ENCODE data around the gene RMDN3. TPM values are rescaled to one million over a fixed set of nuclear protein-coding genes. Genes with fewer than 3 reads are reported as not detected.

The RMDN3 gene
- total RNA-seq, 1 donor from 2014 or later = 28.3 TPM

DNA sequence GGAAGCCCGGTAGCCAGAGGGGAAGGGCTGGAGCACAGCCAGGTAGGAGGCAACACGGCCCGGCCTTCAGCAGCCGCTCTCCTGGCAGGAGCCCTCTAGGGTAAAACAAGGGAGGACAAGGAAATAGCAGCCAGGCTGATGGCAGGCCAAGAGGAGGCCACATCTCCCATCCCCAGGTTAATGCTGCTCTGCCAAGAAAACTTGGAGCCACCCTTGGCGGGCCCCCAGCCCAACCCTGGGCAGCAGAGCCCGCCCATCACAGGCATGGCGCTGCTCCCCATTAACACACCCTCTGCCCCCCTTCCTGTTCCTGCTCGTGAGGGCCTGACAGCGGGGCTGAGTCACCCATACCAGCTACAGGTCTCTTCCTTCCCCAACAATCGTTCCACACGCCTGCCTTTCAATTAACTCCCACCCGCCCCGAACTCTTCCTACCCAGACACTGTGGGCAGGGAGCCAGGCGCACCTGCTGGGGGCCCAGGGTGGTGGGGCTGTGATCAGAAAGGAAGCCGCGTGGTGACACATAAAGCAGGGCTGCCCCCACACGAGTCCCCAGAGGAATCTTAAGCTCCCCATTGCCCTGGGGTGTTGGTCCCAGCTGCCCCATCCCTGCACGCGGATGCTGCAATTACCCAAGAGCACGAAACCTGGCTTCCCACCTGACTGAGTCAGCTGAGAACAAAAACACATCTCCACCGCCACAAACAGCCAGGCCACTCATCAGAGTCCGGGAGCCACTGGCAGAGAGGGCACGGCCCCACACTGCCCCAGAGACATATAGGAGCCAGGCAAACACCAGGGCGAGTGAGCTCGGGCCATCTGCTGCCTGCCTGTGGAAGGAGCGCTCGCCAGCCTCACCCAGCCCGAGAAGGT, 14.5 kb upstream of the RMDN3 start, which contains the start of gene C15orf62:
Gene C15orf62, plus strand, starts transcription at position 707 of the 873 bp plus-strand sequence. CDS start 516 bp downstream, outside the sequence.
- no peaks in the 10 kb centered on the region for H3K9me3 Mint-ChIP-seq
- H3K36me3 Mint-ChIP-seq (ENCODE audit: low read depth) = peaks cover 23% of the 10 kb centered on the region
- peak within 1 kb of the TSS; percentile 77 for H3K27ac Mint-ChIP-seq
- peak within 1 kb of the TSS; percentile 8 for H3K4me3 Mint-ChIP-seq (ENCODE audit: low read depth)
- intact Hi-C loops (cut with micrococcal nuclease) = loop anchor here (10.0 kb wide), 1 partner anchor 175 kb away; the partner anchor contains the start of gene KNL1
- H3K27me3 Mint-ChIP-seq (ENCODE audit: low read depth) = no peaks in the 10 kb centered on the region
- DNase-seq (ENCODE audit: low spot score) = peak; percentile 24
- H3K4me1 Mint-ChIP-seq (ENCODE audit: low read depth) = peaks cover 25% of the 10 kb centered on the region

DNA sequence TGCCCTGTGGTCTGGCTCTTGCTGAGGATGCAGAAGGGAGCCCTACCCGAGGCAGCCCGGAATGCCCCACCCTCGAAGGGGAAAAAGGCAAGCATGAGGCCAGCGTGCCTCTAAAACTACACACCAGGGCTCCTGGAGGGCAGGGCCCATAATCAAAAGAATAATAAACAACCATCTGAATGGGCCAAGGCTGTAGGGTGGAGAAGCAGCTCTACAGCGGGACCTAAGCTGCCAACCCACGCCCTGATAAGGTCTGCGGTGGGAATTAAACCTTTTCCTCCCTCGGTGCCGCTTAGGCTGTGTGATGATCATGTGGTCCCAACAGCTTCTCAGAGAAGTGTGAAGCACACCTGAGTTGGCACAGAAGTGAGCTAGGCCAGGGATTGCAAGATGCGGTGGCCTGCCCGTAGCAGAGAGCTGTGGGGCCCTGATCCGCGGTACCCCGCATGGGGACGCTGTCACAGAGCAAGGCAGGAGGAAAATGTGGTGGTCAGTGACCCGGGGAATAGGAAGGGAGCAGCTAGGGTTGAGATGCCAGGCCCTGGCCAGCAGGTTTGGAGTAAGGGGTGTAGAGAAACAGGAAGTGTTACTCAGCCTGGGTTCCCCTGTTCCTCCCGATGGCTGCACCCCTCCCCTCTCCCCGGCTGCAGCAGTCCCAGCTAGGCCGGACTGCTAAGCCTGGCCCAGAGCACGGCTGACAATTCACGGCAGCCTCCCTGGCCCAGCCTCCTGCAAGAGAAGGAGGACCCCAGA, 13.6 kb upstream of the RMDN3 start:
- Mint-ChIP-seq H3K9me3 (no peaks in the 10 kb centered on the region), H3K27ac (peak overlapping the region; percentile 76), H3K4me1 (ENCODE audit: low read depth) (peaks cover 27% of the 10 kb centered on the region), H3K36me3 (ENCODE audit: low read depth) (peaks cover 20% of the 10 kb centered on the region), H3K27me3 (ENCODE audit: low read depth) (no peaks in the 10 kb centered on the region), H3K4me3 (ENCODE audit: low read depth) (no peak overlapping the region)
- no peak for DNase-seq (ENCODE audit: low spot score)
- intact Hi-C loops (cut with micrococcal nuclease) = loop anchor here (10.0 kb wide), 1 partner anchor 174 kb away; the partner anchor contains the start of gene KNL1

GRCh38 chr15:40767838-40768500, 12.9 kb upstream of the RMDN3 start:
- no peak overlapping the region for H3K4me3 Mint-ChIP-seq (ENCODE audit: low read depth)
- H3K36me3 Mint-ChIP-seq (ENCODE audit: low read depth) = peaks cover 20% of the 10 kb centered on the region
- H3K4me1 Mint-ChIP-seq (ENCODE audit: low read depth) = peaks cover 27% of the 10 kb centered on the region
- H3K27ac Mint-ChIP-seq = no peak overlapping the region
- no peak for DNase-seq (ENCODE audit: low spot score)
- H3K9me3 Mint-ChIP-seq = no peaks in the 10 kb centered on the region
- intact Hi-C loops (cut with micrococcal nuclease) = loop anchor here (10.0 kb wide), 1 partner anchor 173 kb away; the partner anchor contains the start of gene KNL1
- no peaks in the 10 kb centered on the region for H3K27me3 Mint-ChIP-seq (ENCODE audit: low read depth)

DNA sequence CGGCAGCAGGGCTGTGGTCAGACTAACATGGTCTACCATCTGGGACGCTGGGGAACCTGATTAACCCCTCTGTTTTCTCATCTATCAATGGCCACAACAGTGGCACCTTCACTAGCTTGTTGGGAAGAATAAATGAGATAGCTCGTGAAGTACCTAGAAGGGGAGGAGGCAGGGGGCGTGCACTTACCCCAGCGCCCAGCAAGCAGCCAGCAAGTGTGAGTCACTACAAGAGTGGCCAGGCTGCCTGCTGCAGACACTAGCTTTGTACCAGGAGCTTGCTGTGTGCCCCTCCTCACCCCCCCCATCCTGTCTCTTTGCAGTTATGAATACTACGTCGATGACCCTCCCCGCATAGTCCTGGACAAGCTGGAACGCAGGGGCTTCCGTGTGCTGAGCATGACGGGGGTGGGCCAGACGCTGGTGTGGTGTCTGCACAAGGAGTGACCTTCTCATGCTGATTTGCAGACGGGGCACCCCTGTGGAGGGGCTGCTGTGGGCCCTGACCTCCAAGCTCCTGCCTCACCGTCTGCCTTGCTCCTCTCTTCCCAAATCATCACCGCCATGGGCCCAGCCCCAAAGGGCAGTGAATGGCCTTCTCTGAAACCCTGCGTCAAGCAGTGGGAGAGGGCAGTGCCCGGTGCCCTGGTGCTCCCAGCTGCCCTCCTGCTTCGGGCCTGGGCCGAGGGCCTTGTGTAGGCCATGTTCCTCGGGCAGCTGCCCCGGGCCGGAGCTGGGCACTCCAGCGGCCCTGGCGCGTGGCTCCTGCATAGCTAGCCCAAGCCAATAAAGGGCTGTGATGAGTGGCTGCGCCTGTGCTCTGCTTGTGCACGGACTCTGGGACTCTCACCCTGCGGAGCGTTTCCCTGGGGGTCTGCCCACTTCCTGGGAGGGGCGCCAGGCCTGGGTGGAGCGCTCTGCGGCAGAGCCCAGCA, 12.1 kb upstream of the RMDN3 start:
- H3K4me3 Mint-ChIP-seq (ENCODE audit: low read depth) = no peak overlapping the region
- H3K36me3 Mint-ChIP-seq (ENCODE audit: low read depth) = peaks cover 20% of the 10 kb centered on the region
- no peak for DNase-seq (ENCODE audit: low spot score)
- no peak overlapping the region for H3K27ac Mint-ChIP-seq
- H3K4me1 Mint-ChIP-seq (ENCODE audit: low read depth) = peaks cover 27% of the 10 kb centered on the region
- H3K27me3 Mint-ChIP-seq (ENCODE audit: low read depth) = no peaks in the 10 kb centered on the region
- no peaks in the 10 kb centered on the region for H3K9me3 Mint-ChIP-seq
- intact Hi-C loops (cut with micrococcal nuclease) = loop anchor here (10.0 kb wide), 1 partner anchor 172 kb away; the partner anchor contains the start of gene KNL1

DNA sequence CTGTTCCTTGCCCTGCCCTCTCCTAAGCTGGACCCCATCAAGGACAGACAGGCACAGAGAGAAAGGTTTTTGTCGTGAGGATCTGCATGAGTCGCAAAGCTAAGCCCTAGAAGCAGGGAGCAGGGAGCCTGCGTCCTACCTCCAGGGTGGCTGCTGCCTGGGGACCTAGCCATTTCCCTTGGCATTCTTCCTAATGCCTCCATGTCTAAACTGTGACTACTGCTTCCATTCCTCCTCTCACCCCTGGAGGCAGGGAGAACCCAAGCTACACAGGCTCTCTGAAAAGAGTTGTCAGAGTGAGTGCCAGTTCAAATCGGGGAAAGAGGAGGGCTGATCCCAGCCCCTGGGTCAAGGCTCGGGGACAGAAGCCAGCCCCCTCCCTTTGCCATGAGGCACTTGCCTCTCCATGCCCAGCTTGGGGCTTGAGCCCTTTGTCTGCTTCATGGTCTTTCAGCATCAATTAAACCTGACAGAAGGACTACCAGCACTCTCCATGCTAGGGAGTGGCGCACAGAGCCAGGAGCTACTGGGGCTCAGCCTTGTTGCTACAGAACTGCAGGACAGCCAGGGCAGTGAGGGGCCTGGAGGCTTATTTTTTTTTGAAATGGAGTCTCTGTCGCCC, 11.3 kb upstream of the RMDN3 start:
- DNase-seq (ENCODE audit: low spot score) = no peak
- intact Hi-C loops (cut with micrococcal nuclease) = loop anchor here (10.0 kb wide), 1 partner anchor 172 kb away; the partner anchor contains the start of gene KNL1
- peaks cover 17% of the 10 kb centered on the region for H3K36me3 Mint-ChIP-seq (ENCODE audit: low read depth)
- no peaks in the 10 kb centered on the region for H3K27me3 Mint-ChIP-seq (ENCODE audit: low read depth)
- H3K4me1 Mint-ChIP-seq (ENCODE audit: low read depth) = peaks cover 27% of the 10 kb centered on the region
- peak overlapping the region; percentile 12 for H3K27ac Mint-ChIP-seq
- no peak overlapping the region for H3K4me3 Mint-ChIP-seq (ENCODE audit: low read depth)
- no peaks in the 10 kb centered on the region for H3K9me3 Mint-ChIP-seq

DNA sequence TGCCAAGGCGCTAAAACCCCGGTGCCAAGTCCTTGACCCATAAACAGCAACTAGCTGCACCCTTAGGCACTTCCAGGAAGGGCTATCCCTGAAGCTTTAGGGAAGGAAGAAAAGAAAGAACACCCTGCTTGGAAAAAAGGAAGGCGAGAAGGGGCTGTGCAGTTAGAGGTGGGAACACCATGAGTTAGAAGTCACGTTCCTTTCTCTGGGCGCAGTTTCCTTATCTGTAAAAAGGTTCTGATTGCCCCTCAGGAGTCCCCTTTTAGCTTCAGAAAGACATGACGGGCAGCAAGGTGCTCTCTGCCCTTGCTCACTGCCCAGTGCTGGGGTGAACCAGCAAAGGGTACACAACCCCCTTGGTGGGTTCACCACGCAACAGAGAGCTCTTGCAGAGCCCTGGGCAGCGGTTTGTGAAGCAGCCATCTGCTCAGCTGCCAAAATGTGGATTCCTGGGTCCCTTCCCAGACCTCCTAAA, 9.6 kb upstream of the RMDN3 start:
- Mint-ChIP-seq H3K27ac (peak overlapping the region; percentile 81), H3K4me3 (ENCODE audit: low read depth) (peak overlapping the region; percentile 78), H3K36me3 (ENCODE audit: low read depth) (peaks cover 14% of the 10 kb centered on the region), H3K9me3 (no peaks in the 10 kb centered on the region), H3K27me3 (ENCODE audit: low read depth) (no peaks in the 10 kb centered on the region), H3K4me1 (ENCODE audit: low read depth) (peaks cover 22% of the 10 kb centered on the region)
- intact Hi-C loops (cut with micrococcal nuclease) = loop anchor here (10.0 kb wide), 1 partner anchor 170 kb away; the partner anchor contains the start of gene KNL1
- no peak for DNase-seq (ENCODE audit: low spot score)

DNA sequence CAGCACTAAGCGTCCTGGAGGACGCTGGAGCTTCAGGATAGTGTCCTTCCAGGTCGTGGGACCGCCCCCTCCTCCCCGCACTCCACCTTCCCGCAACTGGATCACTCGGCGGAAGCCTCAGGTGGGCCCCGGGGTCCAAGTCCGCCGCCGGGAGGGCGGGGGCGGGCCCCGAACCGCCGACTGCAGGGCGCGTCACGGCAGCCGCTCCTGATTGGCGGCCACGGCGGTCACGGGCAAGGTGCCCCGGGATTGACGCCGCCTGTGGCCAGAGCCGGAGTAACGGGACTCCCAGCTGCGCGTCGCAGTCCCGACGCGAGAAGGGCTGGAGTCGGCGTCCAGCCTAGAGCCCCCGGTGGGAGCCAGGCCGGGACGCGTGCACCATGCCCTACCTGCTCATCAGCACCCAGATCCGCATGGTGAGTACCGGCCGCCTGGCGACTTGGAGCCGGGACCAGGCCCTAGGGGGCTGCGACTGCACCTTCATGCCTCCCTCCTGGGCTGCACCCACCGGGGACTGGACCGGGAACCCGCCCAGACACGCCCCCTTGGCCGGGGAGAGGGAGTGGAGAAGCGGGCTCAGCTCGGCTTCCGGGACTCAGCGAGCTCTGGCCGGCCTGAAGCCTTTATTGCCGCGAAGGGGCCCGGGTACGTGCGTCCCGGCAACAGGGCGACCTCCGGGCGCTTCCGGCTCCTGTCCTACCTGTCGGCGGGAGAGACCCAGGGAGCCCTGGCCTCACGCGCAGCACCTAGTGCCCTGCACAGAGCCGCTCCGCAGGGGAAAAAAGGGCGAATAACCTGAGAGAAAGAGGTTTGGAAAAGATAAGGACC, 9.0 kb upstream of the RMDN3 start, which contains the start of gene GCHFR:
Gene GCHFR, plus strand, starts transcription at position 268 of the 828 bp plus-strand sequence. Its CDS starts 113 bp downstream, at position 381.
- intact Hi-C loops (cut with micrococcal nuclease) = loop anchor here (1.0 to 10.0 kb wide), 2 partner anchors 9 to 169 kb away; partner anchors contain the start of genes KNL1 and RMDN3
- Mint-ChIP-seq H3K36me3 (ENCODE audit: low read depth) (peaks cover 14% of the 10 kb centered on the region), H3K27ac (peak within 1 kb of the TSS; percentile 90), H3K27me3 (ENCODE audit: low read depth) (no peaks in the 10 kb centered on the region), H3K4me3 (ENCODE audit: low read depth) (peak within 1 kb of the TSS; percentile 78), H3K9me3 (no peaks in the 10 kb centered on the region), H3K4me1 (ENCODE audit: low read depth) (peaks cover 18% of the 10 kb centered on the region)
- DNase-seq (ENCODE audit: low spot score) = peak; percentile 71

GRCh38 chr15:40762919-40763800, 8.1 kb upstream of the RMDN3 start:
- peaks cover 15% of the 10 kb centered on the region for H3K4me1 Mint-ChIP-seq (ENCODE audit: low read depth)
- H3K27me3 Mint-ChIP-seq (ENCODE audit: low read depth) = no peaks in the 10 kb centered on the region
- H3K9me3 Mint-ChIP-seq = no peaks in the 10 kb centered on the region
- H3K4me3 Mint-ChIP-seq (ENCODE audit: low read depth) = peak overlapping the region; percentile 78
- intact Hi-C loops (cut with micrococcal nuclease) = loop anchor here (1.0 to 10.0 kb wide), 2 partner anchors 8 to 168 kb away; partner anchors contain the start of genes KNL1 and RMDN3
- peak overlapping the region; percentile 90 for H3K27ac Mint-ChIP-seq
- DNase-seq (ENCODE audit: low spot score) = peak; percentile 30
- H3K36me3 Mint-ChIP-seq (ENCODE audit: low read depth) = peaks cover 11% of the 10 kb centered on the region

DNA sequence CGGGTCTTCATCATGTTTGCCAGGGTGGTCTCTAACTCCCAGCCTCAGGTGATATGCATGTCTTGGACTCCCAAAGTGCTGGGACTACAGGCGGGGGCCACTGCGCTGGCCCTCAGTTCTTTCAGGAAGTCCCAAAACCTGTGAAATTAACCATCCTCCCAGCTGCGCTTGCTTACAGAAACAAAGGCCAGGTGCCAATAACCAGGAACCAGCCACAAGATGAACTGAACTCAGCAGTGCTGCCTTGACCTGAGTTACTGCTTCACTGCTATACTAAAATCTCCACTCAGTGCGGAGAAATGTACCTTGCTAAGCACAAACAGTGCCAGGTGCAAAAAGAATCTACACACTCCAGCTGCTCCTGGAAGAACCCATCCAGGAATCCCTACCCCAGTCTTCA, 4.9 kb upstream of the RMDN3 start:
- no peak for DNase-seq (ENCODE audit: low spot score)
- no peaks in the 10 kb centered on the region for H3K9me3 Mint-ChIP-seq
- intact Hi-C loops (cut with micrococcal nuclease) = loop anchor here (5.0 to 10.0 kb wide), 2 partner anchors 132 to 165 kb away; partner anchors contain the start of genes KNL1 and VPS18

More for the DNA sequence above, 4.9 kb upstream of the RMDN3 start:
- Mint-ChIP-seq H3K4me1 (ENCODE audit: low read depth) (peaks cover 12% of the 10 kb centered on the region), H3K27ac (no peak overlapping the region), H3K4me3 (ENCODE audit: low read depth) (no peak overlapping the region), H3K36me3 (ENCODE audit: low read depth) (no peaks in the 10 kb centered on the region), H3K27me3 (ENCODE audit: low read depth) (no peaks in the 10 kb centered on the region)
